Bone marrow (tissue), 2 donors: ENCODE data around the gene KIN.
"Not testable (repeated sequence)": the region's sequence is repeated elsewhere in the genome, so short reads cannot be mapped to it uniquely, and the experiment has no call there.

Experiments used
- DNase-seq, 2 donors: peaks; one replicate each; lab custom pipeline; 2025; lab: John Stamatoyannopoulos, UW

KIN gene

GRCh38 chr10:7722927-7723529 lies 64.8 kb downstream of the KIN start:
- DNase-seq: no peak

GRCh38 chr10:7720478-7720877 lies 67.3 kb downstream of the KIN start:
- no peak for DNase-seq

- DNase-seq: no peak
These were observed 69.1 kb downstream of the KIN start for GRCh38 chr10:7718685-7719084.

- DNase-seq: no peak
These were observed 70.0 kb downstream of the KIN start for GRCh38 chr10:7717767-7718166.

GRCh38 chr10:7715515-7715914 lies 72.3 kb downstream of the KIN start:
- DNase-seq: no peak

GRCh38 chr10:7711075-7711474 lies 76.7 kb downstream of the KIN start:
- DNase-seq: not testable (repeated sequence)

- DNase-seq: no peak
These were observed 77.3 kb downstream of the KIN start for GRCh38 chr10:7710446-7710845.

- DNase-seq: no peak
These were observed 79.0 kb downstream of the KIN start for GRCh38 chr10:7708832-7709231.

- DNase-seq: no peak
These were observed 79.8 kb downstream of the KIN start for GRCh38 chr10:7707858-7708622.

- DNase-seq: no peak
These were observed 80.7 kb downstream of the KIN start for GRCh38 chr10:7707102-7707501.

GRCh38 chr10:7706534-7707073 lies 81.2 kb downstream of the KIN start:
- no peak for DNase-seq

GRCh38 chr10:7705341-7705740 lies 82.5 kb downstream of the KIN start:
- DNase-seq: no peak

- no peak for DNase-seq
These were observed 83.4 kb downstream of the KIN start for GRCh38 chr10:7704071-7705016.

- no peak for DNase-seq
These were observed 84.7 kb downstream of the KIN start, which contains the start of gene ITIH2 for GRCh38 chr10:7703140-7703539. ITIH2 (plus strand) TSS chr10:7703316; CDS start chr10:7703435, 119 bp downstream.

- no peak for DNase-seq
These were observed 85.4 kb downstream of the KIN start for GRCh38 chr10:7702288-7702812.

GRCh38 chr10:7701158-7701742 lies 86.5 kb downstream of the KIN start:
- no peak for DNase-seq
